Keratinocyte (primary cell): ENCODE measurements around the gene OR2AT4. TPM values are rescaled to one million over a fixed set of nuclear protein-coding genes. Genes with fewer than 3 reads are reported as not detected.
"Not testable (repeated sequence)": the region's sequence is repeated elsewhere in the genome, so short reads cannot be mapped to it uniquely, and the experiment has no call there.

Source experiments
- DNase-seq: peaks from one replicate; pipeline ENCODE4 v3.0.0-alpha.2; 2011; ENCODE audit warnings: low read depth, missing footprints, low spot score
- FAIRE-seq: peaks from 2 replicates; lab custom pipeline; 2011; peaks lifted over from hg19 to GRCh38; lab: Jason Lieb, UNC
- H2AFZ ChIP-seq: 2 replicates; pipeline ENCODE4 v1.6.0; 2012; ENCODE audit warnings: low read length, control low read depth, inconsistent platforms; ENCODE audit not compliant: control insufficient read depth
- H3K27ac ChIP-seq: 2 replicates; pipeline ENCODE4 v1.5.1; 2011; ENCODE audit warnings: low read length; ENCODE audit not compliant: control insufficient read depth, insufficient read depth
- H3K27me3 ChIP-seq: 3 replicates; pipeline ENCODE4 v1.6.0; 2011; ENCODE audit warnings: low read length; ENCODE audit not compliant: control insufficient read depth, insufficient read depth; ENCODE audit errors: extremely low read depth
- H3K36me3 ChIP-seq, 2 experiments: 2 replicates in 1 of 2; 3 replicates in 1 of 2; pipeline ENCODE4 v1.5.1; 2011; ENCODE audit warnings: low read length in 2 of 2, mild to moderate bottlenecking in 1 of 2; ENCODE audit not compliant: control insufficient read depth in 2 of 2, insufficient read depth in 2 of 2; ENCODE audit errors: extremely low read depth in 1 of 2
- H3K4me1 ChIP-seq: 3 replicates; pipeline ENCODE4 v1.5.1; 2011; ENCODE audit warnings: low read length; ENCODE audit not compliant: control insufficient read depth, insufficient read depth; ENCODE audit errors: extremely low read depth
- H3K4me2 ChIP-seq: 3 replicates; pipeline ENCODE4 v1.6.0; 2011; ENCODE audit warnings: low read depth, low read length; ENCODE audit not compliant: control insufficient read depth, insufficient read depth; ENCODE audit errors: extremely low read depth
- H3K4me3 ChIP-seq, 3 experiments: fragments of 200-600 bp in 1 of 3; sonication (generic) in 1 of 3; 2 replicates in 2 of 3; 3 replicates in 1 of 3; pipeline ENCODE4 v1.5.1; 2011 to 2016; ENCODE audit warnings: low read length in 3 of 3, mild to moderate bottlenecking in 3 of 3, control low read depth in 2 of 3, inconsistent platforms in 1 of 3, low read depth in 1 of 3, mixed read lengths in 1 of 3, mixed run types in 1 of 3, moderate library complexity in 1 of 3; ENCODE audit not compliant: control insufficient read depth in 2 of 3, insufficient read depth in 2 of 3; ENCODE audit errors: extremely low read depth in 1 of 3
- H3K79me2 ChIP-seq: 2 replicates; pipeline ENCODE4 v1.6.0; 2012; ENCODE audit warnings: low read length; ENCODE audit not compliant: control insufficient read depth, insufficient read depth
- H3K9ac ChIP-seq: 3 replicates; pipeline ENCODE4 v1.6.0; 2011; ENCODE audit warnings: low read length; ENCODE audit not compliant: control insufficient read depth, insufficient read depth; ENCODE audit errors: extremely low read depth
- H3K9me1 ChIP-seq: 3 replicates; pipeline ENCODE4 v1.6.0; 2011; ENCODE audit warnings: low read length; ENCODE audit not compliant: control insufficient read depth, insufficient read depth; ENCODE audit errors: extremely low read depth
- H3K9me3 ChIP-seq: 2 replicates; pipeline ENCODE4 v1.5.1; 2012; ENCODE audit warnings: low read depth, low read length; ENCODE audit not compliant: control insufficient read depth
- H4K20me1 ChIP-seq: 3 replicates; pipeline ENCODE4 v1.6.0; 2011; ENCODE audit warnings: low read length; ENCODE audit not compliant: control insufficient read depth, insufficient read depth; ENCODE audit errors: extremely low read depth
- CTCF ChIP-seq, 3 experiments: IDR thresholded peaks in 1 of 3; conservative IDR thresholded peaks in 1 of 3; optimal IDR thresholded peaks in 1 of 3; 2 replicates in 2 of 3; 3 replicates in 1 of 3; pipeline versions ENCODE3 to v1.5.1; 2011; ENCODE audit warnings: low read length in 3 of 3, mild to moderate bottlenecking in 3 of 3, moderate library complexity in 2 of 3, control low read depth in 1 of 3, inconsistent platforms in 1 of 3; ENCODE audit not compliant: insufficient read depth in 2 of 3; ENCODE audit errors: extremely low read depth in 1 of 3
- EZH2 ChIP-seq: IDR thresholded peaks from one replicate; pipeline ENCODE4 v1.6.1; 2012; ENCODE audit warnings: inconsistent platforms, mild to moderate bottlenecking, low read length, moderate library complexity
- dilution Hi-C: fragments of 300-500 bp; cut with MboI; formaldehyde crosslinking; loops from one replicate; pipeline ENCODE4 v1.7.0; 2020; ENCODE audit warnings: low sequenced_read_pairs; ENCODE audit not compliant: extremely low pct_ligation_motif_present
- polyA plus RNA-seq, 5 experiments: library from polyadenylated mRNA; depleted of rRNA in 3 of 5; stranded (reverse) in 3 of 5; stranded (forward) in 1 of 5; unstranded in 1 of 5; fragments of >200 nt; gene quantifications; 1 replicate in 1 of 5; 2 replicates in 3 of 5; 3 replicates in 1 of 5; pipeline versions ENCODE4 v1.2.1 to v1.2.3, GENCODE V29; 2011 to 2012; ENCODE audit warnings: missing spikeins in 2 of 5, low read depth in 1 of 5, low replicate concordance in 1 of 5

OR2AT4 gene
- polyA plus RNA-seq, 1 donor (not counting 4 experiments of a cell fraction or from before 2014, with no cell fraction given), result not detected

GRCh38 chr11:75100314-75100713, 3.6 kb upstream of the OR2AT4 start:
- dilution Hi-C loops, result no loop called here
- DNase-seq (no peak), FAIRE-seq (no peak)

GRCh38 chr11:75099635-75100034, 3.0 kb upstream of the OR2AT4 start:
- H3K27me3 ChIP-seq, result no peaks in the 10 kb centered on the region
- no peak overlapping the region for H2AFZ ChIP-seq
- DNase-seq (no peak), FAIRE-seq (no peak)
- H3K27ac ChIP-seq, result no peak overlapping the region
- H3K4me3 ChIP-seq, result no peak overlapping the region
- no peaks in the 10 kb centered on the region for H3K9me3 ChIP-seq
- H3K4me2 ChIP-seq, result no peak overlapping the region
- no peaks in the 10 kb centered on the region for H4K20me1 ChIP-seq
- no peaks in the 10 kb centered on the region for H3K9me1 ChIP-seq
- H3K36me3 ChIP-seq, result no peaks in the 10 kb centered on the region
- dilution Hi-C loops, result no loop called here
- H3K4me1 ChIP-seq, result no peaks in the 10 kb centered on the region
- no peaks in the 10 kb centered on the region for H3K79me2 ChIP-seq
- TF ChIP-seq EZH2 (no peak), CTCF (optimal IDR thresholded peaks at IDR 0.05 in 1 of 3, IDR thresholded peaks at IDR 0.05 in 1 of 3, conservative IDR thresholded peaks at IDR 0.05 in 1 of 3; ENCODE audit: extremely low read depth in 1 of 3, insufficient read depth in 2 of 3, low read length in 3 of 3) (no peak)
- H3K9ac ChIP-seq, result no peak overlapping the region

More at GRCh38 chr11:75100314-75100713, 3.6 kb upstream of the OR2AT4 start:
- no peaks in the 10 kb centered on the region for H3K27me3 ChIP-seq
- H3K79me2 ChIP-seq, result no peaks in the 10 kb centered on the region
- H3K9ac ChIP-seq, result no peak overlapping the region
- H3K4me3 ChIP-seq, result no peak overlapping the region
- H4K20me1 ChIP-seq, result no peaks in the 10 kb centered on the region
- TF ChIP-seq EZH2, result no peak
- TF ChIP-seq CTCF (optimal IDR thresholded peaks at IDR 0.05 in 1 of 3, IDR thresholded peaks at IDR 0.05 in 1 of 3, conservative IDR thresholded peaks at IDR 0.05 in 1 of 3; ENCODE audit: extremely low read depth in 1 of 3, insufficient read depth in 2 of 3, low read length in 3 of 3), result no peak
- no peaks in the 10 kb centered on the region for H3K4me1 ChIP-seq
- no peaks in the 10 kb centered on the region for H3K36me3 ChIP-seq
- no peak overlapping the region for H2AFZ ChIP-seq
- H3K9me3 ChIP-seq, result no peaks in the 10 kb centered on the region
- H3K9me1 ChIP-seq, result no peaks in the 10 kb centered on the region
- H3K4me2 ChIP-seq, result no peak overlapping the region
- H3K27ac ChIP-seq, result no peak overlapping the region

- dilution Hi-C loops, H3K27me3 ChIP-seq, H3K9me3 ChIP-seq, H3K4me3 ChIP-seq, H3K9ac ChIP-seq, H3K36me3 ChIP-seq, H4K20me1 ChIP-seq, H3K79me2 ChIP-seq, H3K4me1 ChIP-seq, FAIRE-seq, H2AFZ ChIP-seq, H3K27ac ChIP-seq, H3K4me2 ChIP-seq, DNase-seq, H3K9me1 ChIP-seq: not testable (repeated sequence)
Measured at GRCh38 chr11:75098835-75099439, 2.3 kb upstream of the OR2AT4 start.

GRCh38 chr11:75098181-75098580, 1.5 kb upstream of the OR2AT4 start:
- H3K9me3 ChIP-seq, H3K9ac ChIP-seq, H3K4me1 ChIP-seq, H3K9me1 ChIP-seq, H3K4me2 ChIP-seq, H2AFZ ChIP-seq, H3K36me3 ChIP-seq, FAIRE-seq, H4K20me1 ChIP-seq, DNase-seq, dilution Hi-C loops, H3K27me3 ChIP-seq, H3K79me2 ChIP-seq, H3K27ac ChIP-seq, H3K4me3 ChIP-seq: not testable (repeated sequence)
